Neural cell (in vitro differentiated cells): ENCODE results near the gene CHP2. TPM values are rescaled to one million over a fixed set of nuclear protein-coding genes. Genes with fewer than 3 reads are reported as not detected.

ENCODE experiments used
- H2AFZ ChIP-seq: fragments of 200-600, 300-800 bp; sonication (generic), shearing (Covaris generic); 2 replicates; pipeline ENCODE4 v1.6.0; 2014; ENCODE audit warnings: low read depth, mild to moderate bottlenecking, antibody characterized with exemption, low read length, moderate library complexity
- H3F3A ChIP-seq: fragments of 200-600 bp; shearing (Covaris generic); 2 replicates; pipeline ENCODE4 v1.6.1; 2016; ENCODE audit warnings: mild to moderate bottlenecking, moderate library complexity, mixed read lengths, antibody characterized with exemption, low read length; ENCODE audit not compliant: insufficient read depth, poor library complexity, severe bottlenecking
- H3K27ac ChIP-seq: fragments of 200-600, 300-800 bp; sonication (generic), shearing (Covaris generic); 2 replicates; pipeline ENCODE4 v1.5.1; 2014; ENCODE audit warnings: mild to moderate bottlenecking, low read length, moderate library complexity
- H3K27me3 ChIP-seq: fragments of 300-800, 200-600 bp; sonication (generic), shearing (Covaris generic); 2 replicates; pipeline ENCODE4 v1.6.0; 2014; ENCODE audit warnings: mild to moderate bottlenecking, low read depth, low read length, moderate library complexity; ENCODE audit not compliant: insufficient read depth
- H3K36me3 ChIP-seq: fragments of 300-800, 200-600 bp; sonication (generic), shearing (Covaris generic); 2 replicates; pipeline ENCODE4 v1.5.1; 2014; ENCODE audit warnings: mild to moderate bottlenecking, antibody characterized with exemption, low read length, moderate library complexity; ENCODE audit not compliant: insufficient read depth
- H3K4me2 ChIP-seq: fragments of 300-800, 200-600 bp; sonication (generic), shearing (Covaris generic); 2 replicates; pipeline ENCODE4 v1.6.0; 2014; ENCODE audit warnings: mild to moderate bottlenecking, low read length
- H3K4me3 ChIP-seq: fragments of 300-800, 200-600 bp; sonication (generic), shearing (Covaris generic); 2 replicates; pipeline ENCODE4 v1.5.1; 2014; ENCODE audit warnings: mild to moderate bottlenecking, low read length, moderate library complexity
- H3K79me2 ChIP-seq: fragments of 200-600 bp; shearing (Covaris generic); replicated peaks from 2 replicates; pipeline ENCODE4 v1.6.0; 2014; ENCODE audit warnings: mild to moderate bottlenecking, low read length, moderate library complexity; ENCODE audit not compliant: insufficient read depth
- H3K9ac ChIP-seq: fragments of 300-800, 200-600 bp; sonication (generic), shearing (Covaris generic); 2 replicates; pipeline ENCODE4 v1.6.1; 2016; ENCODE audit warnings: mild to moderate bottlenecking, low read length, mixed read lengths
- H3K9me2 ChIP-seq: fragments of 200-600 bp; shearing (Covaris generic); 2 replicates; pipeline ENCODE4 v1.6.1; 2016; ENCODE audit warnings: mild to moderate bottlenecking, low read length, mixed read lengths; ENCODE audit not compliant: insufficient read depth
- H3K9me3 ChIP-seq: fragments of 200-600, 300-800 bp; sonication (generic), shearing (Covaris generic); 2 replicates; pipeline ENCODE4 v1.6.1; 2016; ENCODE audit warnings: mild to moderate bottlenecking, mixed run types, low read length, moderate library complexity, mixed read lengths
- H4K20me1 ChIP-seq: fragments of 200-600 bp; shearing (Covaris generic); 2 replicates; pipeline ENCODE4 v1.6.1; 2016; ENCODE audit warnings: mild to moderate bottlenecking, mixed run types; ENCODE audit not compliant: insufficient read depth
- EP300 ChIP-seq: fragments of 450-650 bp; conservative IDR thresholded peaks from 2 replicates; pipeline ENCODE4 v1.6.1; 2014; ENCODE audit warnings: antibody characterized with exemption, mild to moderate bottlenecking, moderate library complexity; ENCODE audit not compliant: poor library complexity, severe bottlenecking
- EZH2 ChIP-seq: fragments of 200-600, 300-800 bp; shearing (Covaris generic), sonication (generic); IDR thresholded peaks from 2 replicates; pipeline ENCODE4 v1.6.1; 2014; ENCODE audit warnings: antibody characterized with exemption, low read length, borderline replicate concordance, mild to moderate bottlenecking; ENCODE audit not compliant: insufficient read depth, poor library complexity, severe bottlenecking
- MXI1 ChIP-seq: fragments of 450-650 bp; conservative IDR thresholded peaks from 2 replicates; pipeline ENCODE4 v1.6.1; 2014; ENCODE audit warnings: antibody characterized with exemption, mild to moderate bottlenecking; ENCODE audit not compliant: poor library complexity, severe bottlenecking
- POLR2AphosphoS5 ChIP-seq: IDR thresholded peaks from 2 replicates; pipeline ENCODE4 v1.6.1; 2012
- RAD21 ChIP-seq: fragments of 450-650 bp; conservative IDR thresholded peaks from 2 replicates; pipeline ENCODE4 v1.6.1; 2014; ENCODE audit warnings: antibody characterized with exemption, mild to moderate bottlenecking, moderate library complexity
- SMC3 ChIP-seq: fragments of 450-650 bp; conservative IDR thresholded peaks from 2 replicates; pipeline ENCODE4 v1.6.1; 2014; ENCODE audit warnings: antibody characterized with exemption, mild to moderate bottlenecking, moderate library complexity; ENCODE audit not compliant: poor library complexity
- TAF1 ChIP-seq: IDR thresholded peaks from 2 replicates; pipeline ENCODE4 v1.6.1; 2012; ENCODE audit warnings: low read depth
- polyA plus RNA-seq: library from polyadenylated mRNA; depleted of rRNA; stranded (reverse); fragments of >200 nt; gene quantifications from 2 replicates; pipeline ENCODE4 v1.2.3, GENCODE V29; 2014
- TF ChIP-seq, protein P1 (sequence below): fragments of 450-650 bp; IDR thresholded peaks from 2 replicates; pipeline ENCODE4 v1.5.1; 2014; ENCODE audit warnings: antibody characterized with exemption, mild to moderate bottlenecking, moderate library complexity; ENCODE audit not compliant: poor library complexity, severe bottlenecking
- TF ChIP-seq, protein P2 (sequence below): IDR thresholded peaks from 2 replicates; pipeline ENCODE4 v1.6.1; 2012; ENCODE audit warnings: borderline replicate concordance

CHP2 gene
- polyA plus RNA-seq, 1 donor from 2014 or later = not detected

- no peak overlapping the region for H3K9ac ChIP-seq
- no peaks in the 10 kb centered on the region for H3K9me3 ChIP-seq
- H3K27ac ChIP-seq = no peak overlapping the region
- H3K79me2 ChIP-seq = no peaks in the 10 kb centered on the region
- no peak overlapping the region for H3K4me2 ChIP-seq
- no peaks in the 10 kb centered on the region for H3K36me3 ChIP-seq
- no peaks in the 10 kb centered on the region for H3K27me3 ChIP-seq
- H3K4me3 ChIP-seq = no peak overlapping the region
- no peaks in the 10 kb centered on the region for H3K9me2 ChIP-seq
- TF ChIP-seq MXI1 (no peak), EZH2 (no peak), SMC3 (no peak), RAD21 (no peak), TAF1 (no peak), POLR2AphosphoS5 (no peak), EP300 (no peak)
- TF ChIP-seq, protein P1, sequence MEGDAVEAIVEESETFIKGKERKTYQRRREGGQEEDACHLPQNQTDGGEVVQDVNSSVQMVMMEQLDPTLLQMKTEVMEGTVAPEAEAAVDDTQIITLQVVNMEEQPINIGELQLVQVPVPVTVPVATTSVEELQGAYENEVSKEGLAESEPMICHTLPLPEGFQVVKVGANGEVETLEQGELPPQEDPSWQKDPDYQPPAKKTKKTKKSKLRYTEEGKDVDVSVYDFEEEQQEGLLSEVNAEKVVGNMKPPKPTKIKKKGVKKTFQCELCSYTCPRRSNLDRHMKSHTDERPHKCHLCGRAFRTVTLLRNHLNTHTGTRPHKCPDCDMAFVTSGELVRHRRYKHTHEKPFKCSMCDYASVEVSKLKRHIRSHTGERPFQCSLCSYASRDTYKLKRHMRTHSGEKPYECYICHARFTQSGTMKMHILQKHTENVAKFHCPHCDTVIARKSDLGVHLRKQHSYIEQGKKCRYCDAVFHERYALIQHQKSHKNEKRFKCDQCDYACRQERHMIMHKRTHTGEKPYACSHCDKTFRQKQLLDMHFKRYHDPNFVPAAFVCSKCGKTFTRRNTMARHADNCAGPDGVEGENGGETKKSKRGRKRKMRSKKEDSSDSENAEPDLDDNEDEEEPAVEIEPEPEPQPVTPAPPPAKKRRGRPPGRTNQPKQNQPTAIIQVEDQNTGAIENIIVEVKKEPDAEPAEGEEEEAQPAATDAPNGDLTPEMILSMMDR = no peak
- TF ChIP-seq, protein P2, sequence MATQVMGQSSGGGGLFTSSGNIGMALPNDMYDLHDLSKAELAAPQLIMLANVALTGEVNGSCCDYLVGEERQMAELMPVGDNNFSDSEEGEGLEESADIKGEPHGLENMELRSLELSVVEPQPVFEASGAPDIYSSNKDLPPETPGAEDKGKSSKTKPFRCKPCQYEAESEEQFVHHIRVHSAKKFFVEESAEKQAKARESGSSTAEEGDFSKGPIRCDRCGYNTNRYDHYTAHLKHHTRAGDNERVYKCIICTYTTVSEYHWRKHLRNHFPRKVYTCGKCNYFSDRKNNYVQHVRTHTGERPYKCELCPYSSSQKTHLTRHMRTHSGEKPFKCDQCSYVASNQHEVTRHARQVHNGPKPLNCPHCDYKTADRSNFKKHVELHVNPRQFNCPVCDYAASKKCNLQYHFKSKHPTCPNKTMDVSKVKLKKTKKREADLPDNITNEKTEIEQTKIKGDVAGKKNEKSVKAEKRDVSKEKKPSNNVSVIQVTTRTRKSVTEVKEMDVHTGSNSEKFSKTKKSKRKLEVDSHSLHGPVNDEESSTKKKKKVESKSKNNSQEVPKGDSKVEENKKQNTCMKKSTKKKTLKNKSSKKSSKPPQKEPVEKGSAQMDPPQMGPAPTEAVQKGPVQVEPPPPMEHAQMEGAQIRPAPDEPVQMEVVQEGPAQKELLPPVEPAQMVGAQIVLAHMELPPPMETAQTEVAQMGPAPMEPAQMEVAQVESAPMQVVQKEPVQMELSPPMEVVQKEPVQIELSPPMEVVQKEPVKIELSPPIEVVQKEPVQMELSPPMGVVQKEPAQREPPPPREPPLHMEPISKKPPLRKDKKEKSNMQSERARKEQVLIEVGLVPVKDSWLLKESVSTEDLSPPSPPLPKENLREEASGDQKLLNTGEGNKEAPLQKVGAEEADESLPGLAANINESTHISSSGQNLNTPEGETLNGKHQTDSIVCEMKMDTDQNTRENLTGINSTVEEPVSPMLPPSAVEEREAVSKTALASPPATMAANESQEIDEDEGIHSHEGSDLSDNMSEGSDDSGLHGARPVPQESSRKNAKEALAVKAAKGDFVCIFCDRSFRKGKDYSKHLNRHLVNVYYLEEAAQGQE = no peak
- no peaks in the 10 kb centered on the region for H4K20me1 ChIP-seq
- H2AFZ ChIP-seq = no peak overlapping the region
- no peaks in the 10 kb centered on the region for H3F3A ChIP-seq
Observed at GRCh38 chr16:23724096-23724784, 30.6 kb upstream of the CHP2 start.

GRCh38 chr16:23724785-23725131 lies 30.1 kb upstream of the CHP2 start:
- no peak overlapping the region for H3K4me3 ChIP-seq
- no peak overlapping the region for H3K27ac ChIP-seq
- no peak overlapping the region for H3K9ac ChIP-seq
- no peak overlapping the region for H2AFZ ChIP-seq
- H3K9me2 ChIP-seq = no peaks in the 10 kb centered on the region
- no peaks in the 10 kb centered on the region for H3K27me3 ChIP-seq
- H4K20me1 ChIP-seq = no peaks in the 10 kb centered on the region
- H3K4me2 ChIP-seq = no peak overlapping the region
- TF ChIP-seq, protein P2 = no peak
- TF ChIP-seq RAD21 (no peak), SMC3 (no peak), EP300 (no peak), POLR2AphosphoS5 (no peak), MXI1 (no peak), TAF1 (no peak), EZH2 (no peak)
- TF ChIP-seq, protein P1 = no peak
- H3F3A ChIP-seq = no peaks in the 10 kb centered on the region
- no peaks in the 10 kb centered on the region for H3K9me3 ChIP-seq
- no peaks in the 10 kb centered on the region for H3K36me3 ChIP-seq
- H3K79me2 ChIP-seq = no peaks in the 10 kb centered on the region
